Rectal smooth muscle tissue (tissue), 1 donor: Measurements from ENCODE around the gene KCTD12.

ENCODE experiments used
- H3K27ac ChIP-seq: one replicate; pipeline ENCODE4 v1.7.0; 2013; ENCODE audit warnings: low read depth, low read length, inconsistent platforms
- H3K27me3 ChIP-seq: one replicate; pipeline ENCODE4 v1.7.0; 2013; ENCODE audit warnings: low read length; ENCODE audit not compliant: control insufficient read depth, insufficient read depth
- H3K36me3 ChIP-seq: one replicate; pipeline ENCODE4 v1.7.0; 2013; ENCODE audit warnings: low read length; ENCODE audit not compliant: control insufficient read depth, insufficient read depth
- H3K4me1 ChIP-seq: one replicate; pipeline ENCODE4 v1.7.0; 2013; ENCODE audit warnings: low read length; ENCODE audit not compliant: control insufficient read depth, insufficient read depth
- H3K4me3 ChIP-seq: one replicate; pipeline ENCODE4 v1.7.0; 2013; ENCODE audit warnings: low read length
- H3K9ac ChIP-seq: one replicate; pipeline ENCODE4 v1.7.0; 2013; ENCODE audit warnings: low read length

KCTD12 gene

GRCh38 chr13:76884186-76884906, 1.9 kb downstream of the KCTD12 start:
- Histone ChIP-seq H3K4me1 (peaks cover 3% of the 10 kb centered on the region), H3K36me3 (no peaks in the 10 kb centered on the region), H3K27me3 (no peaks in the 10 kb centered on the region), H3K4me3 (peak overlapping the region; percentile 68), H3K9ac (peak overlapping the region; percentile 22), H3K27ac (peak overlapping the region; percentile 86)

- H3K36me3 ChIP-seq, result no peaks in the 10 kb centered on the region
- peak overlapping the region; percentile 11 for H3K27ac ChIP-seq
- H3K9ac ChIP-seq, result no peak overlapping the region
- H3K4me1 ChIP-seq, result peaks cover 3% of the 10 kb centered on the region
- peak overlapping the region; percentile 48 for H3K4me3 ChIP-seq
- H3K27me3 ChIP-seq, result no peaks in the 10 kb centered on the region
Measured at GRCh38 chr13:76883236-76883635, 3.0 kb downstream of the KCTD12 start.

GRCh38 chr13:76882431-76882830, 3.8 kb downstream of the KCTD12 start:
- Histone ChIP-seq H3K36me3 (no peaks in the 10 kb centered on the region), H3K27ac (no peak overlapping the region), H3K27me3 (no peaks in the 10 kb centered on the region), H3K4me1 (peaks cover 1% of the 10 kb centered on the region), H3K4me3 (no peak overlapping the region), H3K9ac (no peak overlapping the region)

GRCh38 chr13:76879883-76880270, 6.3 kb downstream of the KCTD12 start:
- H3K4me1 ChIP-seq, result no peaks in the 10 kb centered on the region
- H3K36me3 ChIP-seq, result no peaks in the 10 kb centered on the region
- no peaks in the 10 kb centered on the region for H3K27me3 ChIP-seq
- H3K27ac ChIP-seq, result peak overlapping the region; percentile 61
- H3K4me3 ChIP-seq, result no peak overlapping the region
- H3K9ac ChIP-seq, result no peak overlapping the region

GRCh38 chr13:76879203-76879882, 6.9 kb downstream of the KCTD12 start:
- no peaks in the 10 kb centered on the region for H3K36me3 ChIP-seq
- H3K9ac ChIP-seq, result no peak overlapping the region
- no peaks in the 10 kb centered on the region for H3K27me3 ChIP-seq
- H3K4me1 ChIP-seq, result no peaks in the 10 kb centered on the region
- H3K4me3 ChIP-seq, result no peak overlapping the region
- H3K27ac ChIP-seq, result peak overlapping the region; percentile 61

- H3K27me3 ChIP-seq, result no peaks in the 10 kb centered on the region
- no peak overlapping the region for H3K27ac ChIP-seq
Measured at GRCh38 chr13:76878043-76878442, 8.2 kb downstream of the KCTD12 start.

GRCh38 chr13:76875271-76875815, 10.9 kb downstream of the KCTD12 start:
- Histone ChIP-seq H3K4me1 (no peaks in the 10 kb centered on the region), H3K27me3 (no peaks in the 10 kb centered on the region), H3K4me3 (no peak overlapping the region), H3K27ac (no peak overlapping the region), H3K36me3 (no peaks in the 10 kb centered on the region), H3K9ac (no peak overlapping the region)

More at GRCh38 chr13:76878043-76878442, 8.2 kb downstream of the KCTD12 start:
- Histone ChIP-seq H3K9ac (no peak overlapping the region), H3K4me1 (no peaks in the 10 kb centered on the region), H3K36me3 (no peaks in the 10 kb centered on the region), H3K4me3 (no peak overlapping the region)

- Histone ChIP-seq H3K4me3 (no peak overlapping the region), H3K9ac (no peak overlapping the region), H3K27ac (no peak overlapping the region), H3K36me3 (no peaks in the 10 kb centered on the region), H3K27me3 (no peaks in the 10 kb centered on the region), H3K4me1 (no peaks in the 10 kb centered on the region)
Measured at GRCh38 chr13:76874479-76874878, 11.7 kb downstream of the KCTD12 start.

GRCh38 chr13:76873445-76873844, 12.8 kb downstream of the KCTD12 start:
- Histone ChIP-seq H3K36me3 (no peaks in the 10 kb centered on the region), H3K27ac (no peak overlapping the region), H3K4me1 (no peaks in the 10 kb centered on the region), H3K4me3 (no peak overlapping the region), H3K9ac (no peak overlapping the region), H3K27me3 (no peaks in the 10 kb centered on the region)

- H3K36me3 ChIP-seq, result no peaks in the 10 kb centered on the region
- H3K4me3 ChIP-seq, result no peak overlapping the region
- no peaks in the 10 kb centered on the region for H3K27me3 ChIP-seq
- H3K4me1 ChIP-seq, result no peaks in the 10 kb centered on the region
- no peak overlapping the region for H3K9ac ChIP-seq
- H3K27ac ChIP-seq, result no peak overlapping the region
Measured at GRCh38 chr13:76872675-76873074, 13.5 kb downstream of the KCTD12 start.

GRCh38 chr13:76871432-76871831, 14.8 kb downstream of the KCTD12 start:
- no peak overlapping the region for H3K27ac ChIP-seq
- no peak overlapping the region for H3K9ac ChIP-seq
- H3K4me3 ChIP-seq, result no peak overlapping the region
- H3K27me3 ChIP-seq, result no peaks in the 10 kb centered on the region
- H3K4me1 ChIP-seq, result no peaks in the 10 kb centered on the region
- no peaks in the 10 kb centered on the region for H3K36me3 ChIP-seq

GRCh38 chr13:76868371-76868770, 17.8 kb downstream of the KCTD12 start:
- Histone ChIP-seq H3K27me3 (no peaks in the 10 kb centered on the region), H3K4me3 (no peak overlapping the region), H3K9ac (no peak overlapping the region), H3K36me3 (no peaks in the 10 kb centered on the region), H3K4me1 (no peaks in the 10 kb centered on the region), H3K27ac (no peak overlapping the region)
